IMR-90 (cell line): Measurements from ENCODE around the gene PABPN1. TPM values are rescaled to one million over a fixed set of nuclear protein-coding genes. Genes with fewer than 3 reads are reported as not detected.

Source experiments
- ATAC-seq: fragments of 200-7000 bp; cut with Tn5 transposase; 2 replicates; pipeline ENCODE4 v1.9.1; 2020; ENCODE audit warnings: low read depth, mild to moderate bottlenecking, moderate library complexity
- BruUV-seq: library from RNA; stranded (reverse); fragments of 400-500 nt; replicated peaks from 2 replicates; lab custom pipeline; 2021; lab: Mats Ljungman, UMichigan
- CTCF ChIA-PET: fragments of 300-600 bp; formaldehyde crosslinking; extraction: SDS; loops from one replicate; lab custom pipeline; 2021; ENCODE audit warnings: antibody characterized with exemption; lab: Yijun Ruan, JAX
- POLR2A ChIA-PET: fragments of 300-600 bp; sonication (Branson Sonifier 250); formaldehyde crosslinking; loops from one replicate; lab custom pipeline; 2022; ENCODE audit warnings: antibody characterized with exemption; ENCODE audit not compliant: unreplicated experiment; lab: Charles Lee
- DNase-seq: peaks from one replicate; pipeline ENCODE4 v3.0.0; 2013
- H2AFZ ChIP-seq: replicated peaks from 2 replicates; pipeline ENCODE3; 2013; ENCODE audit warnings: low read length, mild to moderate bottlenecking; ENCODE audit not compliant: poor library complexity
- H2AK5ac ChIP-seq: 2 replicates; pipeline ENCODE4 v1.6.1; 2013; ENCODE audit warnings: low read depth, low read length, inconsistent platforms
- H2AK9ac ChIP-seq: replicated peaks from 2 replicates; pipeline ENCODE3; 2013; ENCODE audit warnings: mild to moderate bottlenecking, low read depth, low read length, moderate library complexity; ENCODE audit not compliant: poor library complexity
- H2BK120ac ChIP-seq: 2 replicates; pipeline ENCODE4 v1.6.1; 2013; ENCODE audit warnings: low read depth, low read length, inconsistent platforms
- H2BK15ac ChIP-seq: 3 replicates; pipeline ENCODE4 v1.6.1; 2013; ENCODE audit warnings: low read depth, low read length, inconsistent platforms
- H2BK20ac ChIP-seq: 2 replicates; pipeline ENCODE4 v1.6.1; 2013; ENCODE audit warnings: low read depth, mild to moderate bottlenecking, inconsistent platforms, low read length, moderate library complexity
- H2BK5ac ChIP-seq: 2 replicates; pipeline ENCODE4 v1.6.1; 2013; ENCODE audit warnings: mild to moderate bottlenecking, low read depth, low read length, inconsistent platforms; ENCODE audit not compliant: poor library complexity, severe bottlenecking
- H3K14ac ChIP-seq: replicated peaks from 2 replicates; pipeline ENCODE4 v1.6.1; 2013; ENCODE audit warnings: low read depth, low read length, inconsistent platforms
- H3K18ac ChIP-seq: 2 replicates; pipeline ENCODE4 v1.6.1; 2013; ENCODE audit warnings: low read depth, low read length, control low read depth
- H3K23ac ChIP-seq: 2 replicates; pipeline ENCODE4 v1.6.1; 2013; ENCODE audit warnings: low read depth, low read length, inconsistent platforms
- H3K27ac ChIP-seq: 2 replicates; pipeline ENCODE4 v1.5.1; 2013; ENCODE audit warnings: mild to moderate bottlenecking, control low read depth, low read length; ENCODE audit not compliant: insufficient read depth
- H3K27me3 ChIP-seq: 2 replicates; pipeline ENCODE4 v1.6.1; 2013; ENCODE audit warnings: low read length; ENCODE audit not compliant: control insufficient read depth, insufficient read depth
- H3K36me3 ChIP-seq: 2 replicates; pipeline ENCODE4 v1.6.1; 2013; ENCODE audit warnings: low read length, mixed read lengths; ENCODE audit not compliant: control insufficient read depth, insufficient read depth
- H3K4ac ChIP-seq: 2 replicates; pipeline ENCODE4 v1.6.1; 2013; ENCODE audit warnings: low read depth, low read length, inconsistent platforms
- H3K4me1 ChIP-seq: 2 replicates; pipeline ENCODE4 v1.6.1; 2013; ENCODE audit warnings: low read length, mixed read lengths; ENCODE audit not compliant: control insufficient read depth, insufficient read depth
- H3K4me2 ChIP-seq: 2 replicates; pipeline ENCODE4 v1.6.1; 2013; ENCODE audit warnings: low read depth, mild to moderate bottlenecking, control low read depth, low read length, moderate library complexity
- H3K4me3 ChIP-seq: 2 replicates; pipeline ENCODE4 v1.5.1; 2013; ENCODE audit warnings: low read depth, mild to moderate bottlenecking, control low read depth, low read length, moderate library complexity; ENCODE audit not compliant: insufficient read depth
- H3K56ac ChIP-seq: 2 replicates; pipeline ENCODE4 v1.6.1; 2013; ENCODE audit warnings: low read length, inconsistent platforms; ENCODE audit not compliant: insufficient read depth; ENCODE audit errors: extremely low read depth
- H3K79me1 ChIP-seq, 2 experiments: 2 replicates each; pipeline ENCODE4 v1.6.1; 2013; ENCODE audit warnings: low read length in 2 of 2, inconsistent platforms in 1 of 2, low read depth in 1 of 2
- H3K9ac ChIP-seq: 2 replicates; pipeline ENCODE4 v1.6.1; 2013; ENCODE audit warnings: low read depth, low read length, control low read depth
- H3K9me1 ChIP-seq: 2 replicates; pipeline ENCODE4 v1.6.1; 2013; ENCODE audit warnings: low read length, inconsistent platforms; ENCODE audit not compliant: insufficient read depth
- H3K9me3 ChIP-seq: 2 replicates; pipeline ENCODE4 v1.6.1; 2013; ENCODE audit warnings: low read length; ENCODE audit not compliant: control insufficient read depth, insufficient read depth
- H4K20me1 ChIP-seq: 2 replicates; pipeline ENCODE4 v1.6.1; 2013; ENCODE audit warnings: low read length, inconsistent platforms; ENCODE audit not compliant: insufficient read depth
- H4K5ac ChIP-seq: 2 replicates; pipeline ENCODE4 v1.6.1; 2013; ENCODE audit warnings: mild to moderate bottlenecking, low read depth, low read length, control low read depth
- H4K8ac ChIP-seq, 2 experiments: 2 replicates each; pipeline ENCODE4 v1.6.1; 2013; ENCODE audit warnings: low read depth in 2 of 2, low read length in 2 of 2, control low read depth in 1 of 2, inconsistent platforms in 1 of 2
- H4K91ac ChIP-seq: 2 replicates; pipeline ENCODE4 v1.6.1; 2013; ENCODE audit warnings: low read depth, low read length, inconsistent platforms; ENCODE audit not compliant: insufficient read depth
- CEBPB ChIP-seq: IDR thresholded peaks from 2 replicates; pipeline ENCODE4 v1.6.1; 2012; ENCODE audit warnings: low read depth, low read length, improper control_type of control experiment
- ELK1 ChIP-seq: fragments of 150-350 bp; IDR thresholded peaks from 2 replicates; pipeline ENCODE4 v1.6.1; 2016; ENCODE audit warnings: low read depth, mild to moderate bottlenecking, low read length, moderate library complexity, borderline replicate concordance
- MAFK ChIP-seq: IDR thresholded peaks from 2 replicates; pipeline ENCODE4 v1.6.1; 2012; ENCODE audit warnings: low read depth, low read length, improper control_type of control experiment
- MAZ ChIP-seq: IDR thresholded peaks from 2 replicates; pipeline ENCODE4 v1.6.1; 2012; ENCODE audit warnings: low read depth, mild to moderate bottlenecking, low read length, improper control_type of control experiment, moderate library complexity, borderline replicate concordance
- MXI1 ChIP-seq: IDR thresholded peaks from 2 replicates; pipeline ENCODE4 v1.6.1; 2012; ENCODE audit warnings: low read depth, mild to moderate bottlenecking, low read length, moderate library complexity, borderline replicate concordance
- POLR2A ChIP-seq: IDR thresholded peaks from 2 replicates; pipeline ENCODE4 v1.6.1; 2012; ENCODE audit warnings: mild to moderate bottlenecking, low read depth, low read length
- RAD21 ChIP-seq: IDR thresholded peaks from 2 replicates; pipeline ENCODE4 v1.6.1; 2012; ENCODE audit warnings: low read length, improper control_type of control experiment
- RCOR1 ChIP-seq: IDR thresholded peaks from 2 replicates; pipeline ENCODE4 v1.6.1; 2012; ENCODE audit warnings: mild to moderate bottlenecking, low read length, improper control_type of control experiment; ENCODE audit not compliant: insufficient replicate concordance
- RFX5 ChIP-seq: IDR thresholded peaks from 2 replicates; pipeline ENCODE4 v1.8.0; 2012; ENCODE audit warnings: low read depth, mild to moderate bottlenecking, low read length, moderate library complexity
- SMC3 ChIP-seq: fragments of 150-350 bp; IDR thresholded peaks from 2 replicates; pipeline ENCODE4 v1.6.1; 2016; ENCODE audit warnings: low read depth, mild to moderate bottlenecking, antibody characterized with exemption, low read length, moderate library complexity
- USF2 ChIP-seq: fragments of 150-350 bp; IDR thresholded peaks from 2 replicates; pipeline ENCODE4 v1.6.1; 2017; ENCODE audit warnings: mild to moderate bottlenecking, antibody characterized with exemption, low read length, low read depth
- WGBS, 2 experiments: methylation state at CpG; one replicate each; pipeline versions ENCODE4 v1.1.5 to v1.1.7; 2013; ENCODE audit warnings: missing lambda C conversion rate in 2 of 2; ENCODE audit not compliant: insufficient read length in 1 of 2; ENCODE audit errors: extremely low coverage in 2 of 2; 5-methylcytosine and 5-hydroxymethylcytosine counted together
- dilution Hi-C: fragments of 300-500 bp; cut with HindIII; formaldehyde crosslinking; loops from one replicate; pipeline ENCODE4 v1.14.3; 2018; ENCODE audit warnings: low sequenced_read_pairs; ENCODE audit not compliant: unreplicated experiment
- in situ Hi-C: fragments of 300-500 bp; cut with MboI; formaldehyde crosslinking; loops from 3 replicates; pipeline ENCODE4 v1.14.3; 2019; ENCODE audit warnings: low sequenced_read_pairs, inconsistent platforms, mixed read lengths
- intact Hi-C: fragments of 100-400 bp; cut with micrococcal nuclease; formaldehyde crosslinking; loops from 2 replicates; pipeline ENCODE4 v1.10.0; 2022
- polyA plus RNA-seq, 3 experiments: library from polyadenylated mRNA; depleted of rRNA; stranded (reverse); fragments of >200 nt; gene quantifications; 2 replicates each; pipeline ENCODE4 v1.2.3, GENCODE V29; 2012; ENCODE audit warnings: low replicate concordance in 1 of 3
- total RNA-seq: library from RNA; depleted of rRNA; stranded (reverse); fragments of >200 nt; gene quantifications from 2 replicates; pipeline ENCODE4 v1.2.3, GENCODE V29; 2012

Gene PABPN1
- total and polyA plus RNA-seq, 2 of the 4 experiments (the other 2 are of a cell fraction), result 104 to 211 TPM

GRCh38 chr14:23354990-23355389, 33.7 kb downstream of the PABPN1 start:
- no peak overlapping the region for H2AK9ac ChIP-seq
- no peak overlapping the region for H4K8ac ChIP-seq
- dilution Hi-C loops, result no loop called here
- no peaks in the 10 kb centered on the region; the same call in 1 of the 2 replicates for H4K20me1 ChIP-seq
- no peak for DNase-seq
- intact Hi-C loops, result no loop called here
- no peak overlapping the region for H2AK5ac ChIP-seq
- no peak overlapping the region for H2BK5ac ChIP-seq
- peaks cover 3% of the 10 kb centered on the region; the same call in 1 of the 2 replicates for H3K4me1 ChIP-seq
- BruUV-seq, result no TSS peak
- no peak overlapping the region for H4K5ac ChIP-seq
- ATAC-seq, result no peak
- H3K9me1 ChIP-seq, result peaks cover 6% of the 10 kb centered on the region; the same call in 1 of the 2 replicates
- H3K4me3 ChIP-seq, result no peak overlapping the region
- H3K56ac ChIP-seq, result no peak overlapping the region
- no peak overlapping the region for H3K18ac ChIP-seq
- H3K27ac ChIP-seq, result no peak overlapping the region
- TF ChIP-seq RFX5 (no peak), SMC3 (no peak), MAZ (no peak), CEBPB (no peak), RAD21 (no peak), MAFK (no peak), USF2 (no peak), ELK1 (no peak), POLR2A (no peak), RCOR1 (no peak), MXI1 (no peak)
- no peaks in the 10 kb centered on the region for H3K9me3 ChIP-seq
- H3K4ac ChIP-seq, result no peak overlapping the region
- no peak overlapping the region for H3K23ac ChIP-seq
- POLR2A ChIA-PET, result no interaction called here
- no peak overlapping the region for H3K14ac ChIP-seq
- H3K9ac ChIP-seq, result no peak overlapping the region
- H2BK15ac ChIP-seq, result no peak overlapping the region
- CTCF ChIA-PET, result no interaction called here
- H3K36me3 ChIP-seq, result peaks cover 31% of the 10 kb centered on the region
- H3K4me2 ChIP-seq, result no peak overlapping the region
- H4K91ac ChIP-seq, result no peak overlapping the region
- H2BK20ac ChIP-seq, result no peak overlapping the region
- no CpG with 5 or more reads among the region's 6 CpGs for WGBS, 2 experiments
- no peak overlapping the region for H2AFZ ChIP-seq
- in situ Hi-C loops, result no loop called here
- peaks cover 0 to 7% of the 10 kb centered on the region in 2 experiments; a peak in 3 of 4 replicates for H3K79me1 ChIP-seq
- no peaks in the 10 kb centered on the region for H3K27me3 ChIP-seq
- no peak overlapping the region for H2BK120ac ChIP-seq
